H1 (cell line): ENCODE results near the gene C12orf43. TPM values are rescaled to one million over a fixed set of nuclear protein-coding genes. Genes with fewer than 3 reads are reported as not detected.

Experiments
- CTCF ChIA-PET: fragments of 300-600 bp; sonication (Branson Sonifier 250); formaldehyde crosslinking; loops from one replicate; lab custom pipeline; 2021; ENCODE audit not compliant: partially characterized antibody; lab: Charles Lee
- POLR2A ChIA-PET: fragments of 300-600 bp; sonication (Branson Sonifier 250); formaldehyde crosslinking; loops from one replicate; lab custom pipeline; 2021; ENCODE audit warnings: inconsistent platforms; ENCODE audit not compliant: partially characterized antibody; lab: Charles Lee
- DNase-seq, 2 experiments: peaks; one replicate each; pipeline versions ENCODE4 v3.0.0 to v3.0.0-alpha.2; 2010 to 2022; ENCODE audit warnings: low spot score in 2 of 2, low read depth in 1 of 2, mixed read lengths in 1 of 2
- FAIRE-seq: peaks from 2 replicates; lab custom pipeline; 2011; peaks lifted over from hg19 to GRCh38; lab: Jason Lieb, UNC
- H2AFZ ChIP-seq: 2 replicates; pipeline ENCODE4 v1.8.1; 2012; ENCODE audit warnings: low read length, inconsistent platforms
- H2AK5ac ChIP-seq: 2 replicates; pipeline ENCODE4 v1.6.1; 2013; ENCODE audit warnings: low read depth, low read length
- H2BK120ac ChIP-seq: replicated peaks from 2 replicates; pipeline ENCODE3; 2013; ENCODE audit warnings: low read depth, low read length, inconsistent platforms
- H2BK12ac ChIP-seq: 2 replicates; pipeline ENCODE4 v1.6.1; 2013; ENCODE audit warnings: low read depth, low read length
- H2BK15ac ChIP-seq: 2 replicates; pipeline ENCODE4 v1.6.1; 2013; ENCODE audit warnings: low read length
- H2BK20ac ChIP-seq: 2 replicates; pipeline ENCODE4 v1.6.1; 2013; ENCODE audit warnings: low read length
- H2BK5ac ChIP-seq: 2 replicates; pipeline ENCODE4 v1.6.1; 2013; ENCODE audit warnings: low read depth, low read length
- H3K14ac ChIP-seq: 2 replicates; pipeline ENCODE4 v1.6.1; 2013; ENCODE audit warnings: inconsistent platforms; ENCODE audit not compliant: insufficient read length
- H3K18ac ChIP-seq: 2 replicates; pipeline ENCODE4 v1.6.1; 2013; ENCODE audit warnings: low read length; ENCODE audit errors: extremely low read depth
- H3K23ac ChIP-seq: 2 replicates; pipeline ENCODE4 v1.6.1; 2013; ENCODE audit warnings: inconsistent platforms; ENCODE audit not compliant: insufficient read length
- H3K23me2 ChIP-seq: 2 replicates; pipeline ENCODE4 v1.6.1; 2013; ENCODE audit warnings: low read depth, low read length
- H3K27ac ChIP-seq: 2 replicates; pipeline ENCODE4 v1.6.1; 2011; ENCODE audit warnings: low read depth, low read length, inconsistent platforms
- H3K27me3 ChIP-seq, 4 experiments: replicated peaks in 1 of 4; 1 replicate in 1 of 4; 2 replicates in 3 of 4; pipeline versions ENCODE4 v1.6.1 to v1.8.1; 2011 to 2013; ENCODE audit warnings: low read length in 3 of 4, mild to moderate bottlenecking in 3 of 4, inconsistent platforms in 2 of 4, mixed read lengths in 2 of 4, moderate library complexity in 1 of 4; ENCODE audit not compliant: control insufficient read depth in 3 of 4, insufficient read depth in 3 of 4; ENCODE audit errors: extremely low read depth in 1 of 4
- H3K36me3 ChIP-seq, 4 experiments: 2 replicates each; pipeline versions ENCODE4 v1.6.1 to v1.8.1; 2011 to 2013; ENCODE audit warnings: mild to moderate bottlenecking in 4 of 4, low read length in 3 of 4, moderate library complexity in 2 of 4, control low read depth in 1 of 4, inconsistent platforms in 1 of 4; ENCODE audit not compliant: insufficient read depth in 4 of 4, control insufficient read depth in 2 of 4
- H3K4ac ChIP-seq: replicated peaks from 2 replicates; pipeline ENCODE3; 2013; ENCODE audit warnings: low read length, low read depth, mixed read lengths, inconsistent platforms; ENCODE audit not compliant: insufficient read length
- H3K4me1 ChIP-seq, 4 experiments: replicated peaks in 1 of 4; 1 replicate in 1 of 4; 2 replicates in 3 of 4; pipeline versions ENCODE4 v1.6.1 to v1.8.1; 2011 to 2013; ENCODE audit warnings: low read length in 3 of 4, inconsistent platforms in 2 of 4, mixed read lengths in 1 of 4; ENCODE audit not compliant: insufficient read depth in 4 of 4, control insufficient read depth in 3 of 4
- H3K4me2 ChIP-seq, 2 experiments: 2 replicates each; pipeline versions ENCODE4 v1.6.1 to v1.8.1; 2011 to 2013; ENCODE audit warnings: low read depth in 2 of 2, low read length in 2 of 2, control low read depth in 1 of 2, inconsistent platforms in 1 of 2, mild to moderate bottlenecking in 1 of 2; ENCODE audit not compliant: insufficient read depth in 1 of 2
- H3K4me3 ChIP-seq, 4 experiments: fragments of 200-600, 300-600 bp in 1 of 4; sonication (generic), shearing (Covaris generic), sonication (Bioruptor Twin) in 1 of 4; 2 replicates each; pipeline versions ENCODE4 v1.5.1 to v1.8.1; 2011 to 2016; ENCODE audit warnings: low read length in 4 of 4, low read depth in 3 of 4, control low read depth in 2 of 4, inconsistent platforms in 2 of 4, mild to moderate bottlenecking in 2 of 4, mixed read lengths in 1 of 4, moderate library complexity in 1 of 4; ENCODE audit not compliant: insufficient read depth in 2 of 4; ENCODE audit errors: extremely low read depth in 1 of 4
- H3K56ac ChIP-seq: replicated peaks from 2 replicates; pipeline ENCODE3; 2013; ENCODE audit warnings: low read depth, mild to moderate bottlenecking, mixed read lengths, low read length, inconsistent platforms; ENCODE audit not compliant: insufficient read length
- H3K79me1 ChIP-seq: 2 replicates; pipeline ENCODE4 v1.6.1; 2013; ENCODE audit warnings: low read depth, low read length, control low read depth
- H3K79me2 ChIP-seq, 2 experiments: 2 replicates each; pipeline versions ENCODE4 v1.6.1 to v1.8.1; 2012 to 2013; ENCODE audit warnings: low read length in 2 of 2, mild to moderate bottlenecking in 2 of 2, inconsistent platforms in 1 of 2; ENCODE audit not compliant: insufficient read depth in 2 of 2, control insufficient read depth in 1 of 2
- H3K9ac ChIP-seq, 4 experiments: replicated peaks in 1 of 4; 1 replicate in 1 of 4; 2 replicates in 3 of 4; pipeline versions ENCODE4 v1.6.1 to v1.8.1; 2011 to 2013; ENCODE audit warnings: low read depth in 3 of 4, low read length in 3 of 4, control low read depth in 2 of 4, mild to moderate bottlenecking in 2 of 4, moderate library complexity in 2 of 4, inconsistent platforms in 1 of 4; ENCODE audit errors: extremely low read depth in 1 of 4
- H3K9me3 ChIP-seq, 2 experiments: 2 replicates each; pipeline versions ENCODE4 v1.6.1 to v1.8.1; 2012 to 2013; ENCODE audit warnings: mild to moderate bottlenecking in 2 of 2, moderate library complexity in 2 of 2, control low read depth in 1 of 2, inconsistent platforms in 1 of 2, low read depth in 1 of 2, low read length in 1 of 2, mixed read lengths in 1 of 2; ENCODE audit not compliant: insufficient read depth in 2 of 2
- H4K20me1 ChIP-seq, 2 experiments: replicated peaks in 1 of 2; 2 replicates each; pipeline versions ENCODE3 to v1.8.1; 2011 to 2013; ENCODE audit warnings: inconsistent platforms in 2 of 2, low read length in 2 of 2, mild to moderate bottlenecking in 1 of 2; ENCODE audit not compliant: insufficient read depth in 2 of 2, control insufficient read depth in 1 of 2
- H4K5ac ChIP-seq: 2 replicates; pipeline ENCODE4 v1.6.1; 2013; ENCODE audit warnings: low read length, low read depth, mixed read lengths, inconsistent platforms; ENCODE audit not compliant: insufficient read length
- H4K8ac ChIP-seq: 2 replicates; pipeline ENCODE4 v1.8.0; 2013; ENCODE audit warnings: mild to moderate bottlenecking, moderate library complexity, low read length, inconsistent platforms; ENCODE audit not compliant: insufficient read depth; ENCODE audit errors: extremely low read depth
- H4K91ac ChIP-seq: replicated peaks from 2 replicates; pipeline ENCODE3; 2013; ENCODE audit warnings: low read length, mixed read lengths, inconsistent platforms; ENCODE audit not compliant: insufficient read length
- E2F6 ChIP-seq: IDR thresholded peaks from 2 replicates; pipeline ENCODE4 v1.6.1; 2012; ENCODE audit warnings: inconsistent platforms
- EGR1 ChIP-seq: IDR thresholded peaks from 2 replicates; pipeline ENCODE4 v1.6.1; 2011; ENCODE audit warnings: low read depth, low read length, borderline replicate concordance
- EZH2 ChIP-seq: fragments of 200-600 bp; sonication (generic); IDR thresholded peaks from 2 replicates; pipeline ENCODE4 v1.7.1; 2012; ENCODE audit warnings: low read depth, mild to moderate bottlenecking, moderate library complexity, low read length, inconsistent platforms; ENCODE audit not compliant: severe bottlenecking
- POU5F1 ChIP-seq: IDR thresholded peaks from 2 replicates; pipeline ENCODE4 v1.6.1; 2011; ENCODE audit warnings: low read depth, mild to moderate bottlenecking, low read length, moderate library complexity
- SIRT6 ChIP-seq: IDR thresholded peaks from one replicate; pipeline ENCODE4 v1.7.1; 2012; ENCODE audit warnings: low read length, inconsistent platforms
- USF2 ChIP-seq: IDR thresholded peaks from 2 replicates; pipeline ENCODE4 v1.6.1; 2011; ENCODE audit warnings: low read length, improper control_type of control experiment
- WGBS, 2 experiments: shearing (Covaris generic) in 1 of 2; methylation state at CpG; one replicate each; pipeline versions ENCODE4 v1.1.6 to v1.1.7; 2013 to 2015; ENCODE audit warnings: low lambda C conversion rate in 2 of 2, mixed read lengths in 2 of 2, inconsistent platforms in 1 of 2, low coverage in 1 of 2, missing lambda C conversion rate in 1 of 2; ENCODE audit not compliant: insufficient replicate concordance in 2 of 2, insufficient coverage in 1 of 2, insufficient read length in 1 of 2; ENCODE audit errors: extremely low coverage in 1 of 2, missing lambda C conversion rate in 1 of 2; 5-methylcytosine and 5-hydroxymethylcytosine counted together
- polyA plus RNA-seq, 7 experiments: library from polyadenylated mRNA; depleted of rRNA in 3 of 7; stranded (reverse) in 5 of 7; unstranded in 2 of 7; fragments of >200 nt in 5 of 7; fragments of 200-250 nt in 2 of 7; gene quantifications; 1 replicate in 5 of 7; 2 replicates in 1 of 7; 4 replicates in 1 of 7; pipeline versions ENCODE4 v1.2.1 to v1.2.3, GENCODE V29; 2011 to 2013; ENCODE audit warnings: missing spikeins in 2 of 7, mixed read lengths in 2 of 7
- total RNA-seq: library from RNA; stranded (reverse); fragmentation: NEBNext Ultra II Directional; extraction: Animal tissue kit (Norgen Biotek cat#: 25700); gene quantifications from 2 replicates; pipeline ENCODE4 v1.2.1, GENCODE V29; 2021

C12orf43 gene
- total and polyA plus RNA-seq, 2 of the 8 experiments (the other 6 are each of a cell fraction or from before 2014, with no cell fraction given): 9.2 to 22.3 TPM

GRCh38 chr12:120955232-120955631 is 61.1 kb downstream of the C12orf43 start:
- Histone ChIP-seq H3K27me3 (no peaks in the 10 kb centered on the region), H2BK5ac (no peak overlapping the region), H3K56ac (no peak overlapping the region), H3K4me2 (no peak overlapping the region), H3K79me2 (no peaks in the 10 kb centered on the region), H2BK12ac (no peak overlapping the region), H3K18ac (no peak overlapping the region), H2BK20ac (no peak overlapping the region), H3K79me1 (no peaks in the 10 kb centered on the region), H2AK5ac (no peak overlapping the region), H3K9me3 (peaks cover 2 to 5% of the 10 kb centered on the region in 2 experiments; a peak in 1 of 4 replicates), H3K23me2 (no peaks in the 10 kb centered on the region), H3K27ac (no peak overlapping the region), H3K36me3 (no peaks in the 10 kb centered on the region), H4K5ac (no peak overlapping the region), H2BK120ac (no peak overlapping the region), H3K4me1 (no peaks in the 10 kb centered on the region), H3K4ac (no peak overlapping the region), H3K14ac (no peak overlapping the region), H2BK15ac (no peak overlapping the region), H4K91ac (no peak overlapping the region), H4K20me1 (no peaks in the 10 kb centered on the region), H3K9ac (no peak overlapping the region), H2AFZ (no peak overlapping the region), H3K4me3 (no peak overlapping the region), H4K8ac (no peak overlapping the region), H3K23ac (no peak overlapping the region)
- WGBS, 2 experiments: 77% methylated on average over 3 of the region's 4 CpGs; no CpG with 5 or more reads in 1 of the 2 experiments
- ChIA-PET POLR2A (interaction anchor here (1.5 kb wide), 1 partner anchor 51 kb away, joined by 3 read pairs; the partner anchor contains the start of gene SPPL3), CTCF (interaction anchor here (0.6 to 5.6 kb wide), 10 partner anchors 11 to 306 kb away, joined by 3 to 24 read pairs (median 4); partner anchors contain the start of gene ACADS)
- DNase-seq (no peak), FAIRE-seq (no peak)
- TF ChIP-seq USF2 (no peak), POU5F1 (no peak), EGR1 (no peak), E2F6 (no peak), SIRT6 (no peak), EZH2 (no peak)
